ENCODE measurements around the gene ADGRE2.

ADGRE2 gene

GRCh38 chr19:14733574-14733973, 44.8 kb downstream of the ADGRE2 start:
- DNase-seq (ENCODE audit: low read depth), result no peak

GRCh38 chr19:14732510-14732909, 45.9 kb downstream of the ADGRE2 start:
- no peak for DNase-seq (ENCODE audit: low read depth)

GRCh38 chr19:14731200-14731599, 47.2 kb downstream of the ADGRE2 start:
- DNase-seq (ENCODE audit: low read depth), result no peak

- DNase-seq (ENCODE audit: low read depth), result no peak
Measured at GRCh38 chr19:14728595-14728994, 49.8 kb downstream of the ADGRE2 start.

GRCh38 chr19:14722127-14722526, 56.2 kb downstream of the ADGRE2 start:
- no peak for DNase-seq (ENCODE audit: low read depth)

- DNase-seq (ENCODE audit: low read depth), result no peak
Measured at GRCh38 chr19:14719162-14719561, 59.2 kb downstream of the ADGRE2 start.

GRCh38 chr19:14718522-14719116, 59.7 kb downstream of the ADGRE2 start:
- no peak for DNase-seq (ENCODE audit: low read depth)

- no peak for DNase-seq (ENCODE audit: low read depth)
Measured at GRCh38 chr19:14715841-14716240, 62.5 kb downstream of the ADGRE2 start.

- no peak for DNase-seq (ENCODE audit: low read depth)
Measured at GRCh38 chr19:14704450-14704849, 73.9 kb downstream of the ADGRE2 start.

GRCh38 chr19:14703833-14704232, 74.5 kb downstream of the ADGRE2 start:
- DNase-seq (ENCODE audit: low read depth), result no peak

- no peak for DNase-seq (ENCODE audit: low read depth)
Measured at GRCh38 chr19:14700711-14701375, 77.5 kb downstream of the ADGRE2 start.

- DNase-seq (ENCODE audit: low read depth), result no peak
Measured at GRCh38 chr19:14699641-14700040, 78.7 kb downstream of the ADGRE2 start.

- DNase-seq (ENCODE audit: low read depth), result no peak
Measured at GRCh38 chr19:14695471-14695870, 82.9 kb downstream of the ADGRE2 start.

GRCh38 chr19:14694641-14695266, 83.6 kb downstream of the ADGRE2 start:
- DNase-seq (ENCODE audit: low read depth), result no peak

GRCh38 chr19:14689598-14690503, 88.5 kb downstream of the ADGRE2 start, which contains the start of gene ZNF333:
TSS of gene ZNF333 (plus strand) at chr19:14690048. CDS start at chr19:14693492, 3,444 bp downstream.
- DNase-seq (ENCODE audit: low read depth), result peak; percentile 86

- DNase-seq (ENCODE audit: low read depth), result no peak
Measured at GRCh38 chr19:14686411-14686810, 91.9 kb downstream of the ADGRE2 start.

- no peak for DNase-seq (ENCODE audit: low read depth)
Measured at GRCh38 chr19:14683439-14683838, 94.9 kb downstream of the ADGRE2 start.

All from CMK (cell line).